A673 (cell line): Measurements from ENCODE around the gene DCAF17. TPM values are rescaled to one million over a fixed set of nuclear protein-coding genes. Genes with fewer than 3 reads are reported as not detected.

ENCODE experiments used
- Bru-seq: library from RNA; stranded (reverse); fragments of 400-500 nt; gene quantifications from one replicate; lab custom pipeline; 2021; lab: Mats Ljungman, UMichigan
- BruChase-seq, 2 experiments: library from RNA; stranded (reverse); fragments of 400-500 nt; gene quantifications; one replicate each; lab custom pipeline; 2021; lab: Mats Ljungman, UMichigan
- BruUV-seq: library from RNA; stranded (reverse); fragments of 400-500 nt; replicated peaks from 2 replicates; lab custom pipeline; 2021; lab: Mats Ljungman, UMichigan
- CTCF ChIA-PET: fragments of 300-600 bp; sonication (Branson Sonifier 250); formaldehyde crosslinking; loops from one replicate; lab custom pipeline; 2022; ENCODE audit warnings: antibody characterized with exemption; lab: Charles Lee
- POLR2A ChIA-PET: fragments of 300-600 bp; sonication (Branson Sonifier 250); formaldehyde crosslinking; loops from one replicate; lab custom pipeline; 2022; ENCODE audit warnings: antibody characterized with exemption; ENCODE audit not compliant: low non-redundant PET; lab: Charles Lee
- DNase-seq: peaks from one replicate; pipeline ENCODE4 v3.0.0-alpha.2; 2015; ENCODE audit warnings: low spot score
- H3K27ac ChIP-seq: fragments of 200-600 bp; sonication (generic); 2 replicates; pipeline ENCODE4 v1.5.1; 2016; ENCODE audit warnings: mixed run types, low read depth, mild to moderate bottlenecking, mixed read lengths, antibody characterized with exemption, low read length; ENCODE audit not compliant: poor library complexity, severe bottlenecking
- H3K27me3 ChIP-seq: fragments of 200-600 bp; sonication (generic); replicated peaks from 2 replicates; pipeline ENCODE4 v1.6.1; 2017; ENCODE audit warnings: mixed run types, low read depth, mild to moderate bottlenecking, mixed read lengths, antibody characterized with exemption, low read length; ENCODE audit not compliant: insufficient read depth, poor library complexity
- H3K36me3 ChIP-seq: fragments of 200-600 bp; sonication (generic); 2 replicates; pipeline ENCODE4 v1.6.1; 2016; ENCODE audit warnings: mixed run types, mild to moderate bottlenecking, mixed read lengths, antibody characterized with exemption, low read length; ENCODE audit not compliant: insufficient read depth, poor library complexity, severe bottlenecking
- H3K4me1 ChIP-seq: fragments of 200-600 bp; sonication (generic); 2 replicates; pipeline ENCODE4 v1.6.1; 2017; ENCODE audit warnings: mixed run types, mild to moderate bottlenecking, mixed read lengths, antibody characterized with exemption, low read length; ENCODE audit not compliant: insufficient read depth, poor library complexity, severe bottlenecking
- H3K4me3 ChIP-seq: fragments of 200-600 bp; sonication (generic); 2 replicates; pipeline ENCODE4 v1.5.1; 2016; ENCODE audit warnings: low read depth, mixed run types, mild to moderate bottlenecking, mixed read lengths, low read length; ENCODE audit not compliant: poor library complexity, severe bottlenecking
- H3K9me3 ChIP-seq: fragments of 200-600 bp; sonication (generic); 2 replicates; pipeline ENCODE4 v1.6.1; 2016; ENCODE audit warnings: mixed run types, low read depth, mild to moderate bottlenecking, mixed read lengths, antibody characterized with exemption, low read length; ENCODE audit not compliant: poor library complexity, severe bottlenecking
- EZH2 ChIP-seq: fragments of 200-600 bp; sonication (generic); IDR thresholded peaks from 2 replicates; pipeline ENCODE4 v1.6.1; 2017; ENCODE audit warnings: borderline replicate concordance, low read depth, mild to moderate bottlenecking, mixed read lengths, antibody characterized with exemption, low read length; ENCODE audit not compliant: poor library complexity, severe bottlenecking
- intact Hi-C: fragments of 100-400 bp; cut with micrococcal nuclease; formaldehyde crosslinking; loops from one replicate; pipeline ENCODE4 v1.10.0; 2022; ENCODE audit not compliant: unreplicated experiment
- long read RNA-seq: library from polyadenylated mRNA; stranded (forward); transcript quantifications from one replicate; pipeline ENCODE4 v2.0.0, GENCODE V29; 2022
- total RNA-seq: library from RNA; stranded (reverse); gene quantifications from 2 replicates; pipeline ENCODE4 v1.2.3, GENCODE V29; 2021
- TF ChIP-seq, protein P1 (sequence below): fragments of 300-800, 200-600 bp; sonication (generic); conservative IDR thresholded peaks from 2 replicates; pipeline ENCODE4 v1.5.1; 2017; ENCODE audit warnings: low read depth, mild to moderate bottlenecking, antibody characterized with exemption, low read length, moderate library complexity, mixed read lengths

Gene DCAF17, protein sequence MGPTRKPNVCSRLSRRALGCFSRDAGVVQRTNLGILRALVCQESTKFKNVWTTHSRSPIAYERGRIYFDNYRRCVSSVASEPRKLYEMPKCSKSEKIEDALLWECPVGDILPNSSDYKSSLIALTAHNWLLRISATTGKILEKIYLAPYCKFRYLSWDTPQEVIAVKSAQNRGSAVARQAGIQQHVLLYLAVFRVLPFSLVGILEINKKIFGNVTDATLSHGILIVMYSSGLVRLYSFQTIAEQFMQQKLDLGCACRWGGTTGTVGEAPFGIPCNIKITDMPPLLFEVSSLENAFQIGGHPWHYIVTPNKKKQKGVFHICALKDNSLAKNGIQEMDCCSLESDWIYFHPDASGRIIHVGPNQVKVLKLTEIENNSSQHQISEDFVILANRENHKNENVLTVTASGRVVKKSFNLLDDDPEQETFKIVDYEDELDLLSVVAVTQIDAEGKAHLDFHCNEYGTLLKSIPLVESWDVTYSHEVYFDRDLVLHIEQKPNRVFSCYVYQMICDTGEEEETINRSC
- 25.0 and 26.1 TPM in 2 replicates for total RNA-seq
- percentile 83 among the genes with signal in this experiment for Bru-seq, nascent RNA
- percentile 88 among the genes with signal in this experiment for BruChase-seq, experiment 1, labeled RNA remaining after a 2-hour chase
- BruChase-seq, experiment 2, labeled RNA remaining after a 6-hour chase: percentile 82 among the genes with signal in this experiment
- long read RNA-seq, full-length matches to known transcripts: 4 of 24 reads
- long read RNA-seq, partial matches to known transcripts: 0 of 24 reads
- long read RNA-seq, other reads (novel, unspliced or antisense): 20 of 24 reads

DNA sequence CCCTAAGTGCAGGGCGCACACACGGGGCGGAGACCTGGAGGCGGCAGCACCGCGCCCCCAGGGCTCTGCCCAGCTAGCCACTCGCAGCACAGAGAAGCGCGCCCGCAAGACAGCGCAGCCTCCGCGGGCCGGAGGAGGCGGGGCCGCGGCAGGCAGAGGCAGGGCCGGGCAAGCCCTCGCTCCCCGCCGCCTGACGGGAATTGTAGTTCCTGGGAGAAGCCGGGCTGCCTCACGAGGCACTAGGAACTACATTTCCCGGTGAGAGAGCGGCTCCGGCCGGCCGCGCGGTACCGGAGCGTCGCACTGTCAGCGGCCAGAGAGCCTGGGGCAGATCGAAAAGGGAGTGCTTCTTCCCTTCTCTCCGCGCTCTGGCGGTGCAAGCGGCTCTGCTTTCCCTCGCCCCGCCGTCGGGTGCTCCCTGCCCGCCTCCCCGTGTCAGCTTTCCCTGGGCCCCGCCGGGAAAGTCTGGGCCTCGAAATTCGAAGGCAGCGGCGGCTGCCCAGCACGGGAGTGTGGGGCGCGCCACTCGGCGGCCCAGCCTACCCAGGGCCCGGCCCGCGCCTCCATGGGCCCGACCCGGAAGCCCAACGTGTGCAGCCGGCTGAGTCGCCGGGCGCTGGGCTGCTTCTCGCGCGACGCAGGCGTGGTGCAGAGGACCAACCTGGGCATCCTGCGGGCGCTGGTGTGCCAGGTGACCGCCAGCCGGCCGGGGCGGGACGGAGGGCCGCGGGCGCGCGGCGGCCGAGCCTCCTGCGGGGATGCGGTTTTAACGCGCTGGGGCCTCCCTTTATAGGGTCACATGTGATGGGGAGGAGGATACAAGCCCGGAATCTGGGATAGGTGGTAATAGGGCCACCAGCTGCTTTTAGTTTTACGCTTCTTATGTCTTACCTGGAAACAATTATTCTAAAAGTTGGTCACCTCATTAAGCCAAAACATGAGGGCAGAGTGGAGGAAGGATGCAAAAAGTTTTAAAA is at the start of gene DCAF17:
DCAF17 (plus strand) TSS at position 214 of the 977 bp plus-strand sequence; CDS start at position 566, 352 bp downstream.
- intact Hi-C loops: loop anchor here (5.0 kb wide), 2 partner anchors 272 to 462 kb away; partner anchors contain the start of gene TLK1
- H3K27me3 ChIP-seq: no peaks in the 10 kb centered on the region
- H3K27ac ChIP-seq: peak within 1 kb of the TSS; percentile 94
- H3K9me3 ChIP-seq: no peaks in the 10 kb centered on the region
- peak; percentile 98 for DNase-seq
- peaks cover 29% of the 10 kb centered on the region for H3K36me3 ChIP-seq
- TF ChIP-seq EZH2: no peak
- TF ChIP-seq, protein P1, sequence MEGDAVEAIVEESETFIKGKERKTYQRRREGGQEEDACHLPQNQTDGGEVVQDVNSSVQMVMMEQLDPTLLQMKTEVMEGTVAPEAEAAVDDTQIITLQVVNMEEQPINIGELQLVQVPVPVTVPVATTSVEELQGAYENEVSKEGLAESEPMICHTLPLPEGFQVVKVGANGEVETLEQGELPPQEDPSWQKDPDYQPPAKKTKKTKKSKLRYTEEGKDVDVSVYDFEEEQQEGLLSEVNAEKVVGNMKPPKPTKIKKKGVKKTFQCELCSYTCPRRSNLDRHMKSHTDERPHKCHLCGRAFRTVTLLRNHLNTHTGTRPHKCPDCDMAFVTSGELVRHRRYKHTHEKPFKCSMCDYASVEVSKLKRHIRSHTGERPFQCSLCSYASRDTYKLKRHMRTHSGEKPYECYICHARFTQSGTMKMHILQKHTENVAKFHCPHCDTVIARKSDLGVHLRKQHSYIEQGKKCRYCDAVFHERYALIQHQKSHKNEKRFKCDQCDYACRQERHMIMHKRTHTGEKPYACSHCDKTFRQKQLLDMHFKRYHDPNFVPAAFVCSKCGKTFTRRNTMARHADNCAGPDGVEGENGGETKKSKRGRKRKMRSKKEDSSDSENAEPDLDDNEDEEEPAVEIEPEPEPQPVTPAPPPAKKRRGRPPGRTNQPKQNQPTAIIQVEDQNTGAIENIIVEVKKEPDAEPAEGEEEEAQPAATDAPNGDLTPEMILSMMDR: 0 out of 2 replicates have a peak, but pooled peaks have one; percentile 3
- H3K4me3 ChIP-seq: peak within 1 kb of the TSS; percentile 80
- ChIA-PET POLR2A (no interaction called here), CTCF (interaction anchor here (0.6 kb wide), 2 partner anchors 124 to 158 kb away, joined by 3 to 6 read pairs; no protein-coding TSS in a partner anchor)
- peaks cover 29% of the 10 kb centered on the region for H3K4me1 ChIP-seq
- BruUV-seq: no TSS peak

DNA sequence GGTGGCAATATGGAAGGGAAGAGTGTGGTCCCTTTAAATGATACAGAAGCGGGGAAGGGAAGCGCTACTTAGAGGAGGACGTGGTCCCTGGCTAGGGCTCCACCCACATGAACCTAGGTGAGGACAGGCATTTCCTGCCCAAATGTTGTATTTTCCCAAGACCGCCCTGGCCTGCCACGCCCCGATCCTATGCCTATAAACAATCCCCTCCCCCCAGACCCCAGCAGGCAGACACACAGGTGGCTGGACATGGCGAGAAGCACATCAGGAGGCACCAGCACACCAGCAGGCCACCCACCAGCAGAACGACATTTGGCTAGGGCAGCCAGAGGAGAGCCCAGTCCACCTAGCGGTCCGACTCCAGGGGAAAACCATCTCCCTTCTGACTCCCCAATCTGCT is 47.4 kb upstream of the DCAF17 start:
- ChIA-PET POLR2A (no interaction called here), CTCF (no interaction called here)
- Histone ChIP-seq H3K4me1 (no peaks in the 10 kb centered on the region), H3K27ac (no peak overlapping the region), H3K9me3 (no peaks in the 10 kb centered on the region), H3K4me3 (no peak overlapping the region), H3K36me3 (no peaks in the 10 kb centered on the region), H3K27me3 (no peaks in the 10 kb centered on the region)
- DNase-seq: no peak
- TF ChIP-seq EZH2: no peak
- TF ChIP-seq, protein P1: no peak
- BruUV-seq: no TSS peak
- intact Hi-C loops: no loop called here

DNA sequence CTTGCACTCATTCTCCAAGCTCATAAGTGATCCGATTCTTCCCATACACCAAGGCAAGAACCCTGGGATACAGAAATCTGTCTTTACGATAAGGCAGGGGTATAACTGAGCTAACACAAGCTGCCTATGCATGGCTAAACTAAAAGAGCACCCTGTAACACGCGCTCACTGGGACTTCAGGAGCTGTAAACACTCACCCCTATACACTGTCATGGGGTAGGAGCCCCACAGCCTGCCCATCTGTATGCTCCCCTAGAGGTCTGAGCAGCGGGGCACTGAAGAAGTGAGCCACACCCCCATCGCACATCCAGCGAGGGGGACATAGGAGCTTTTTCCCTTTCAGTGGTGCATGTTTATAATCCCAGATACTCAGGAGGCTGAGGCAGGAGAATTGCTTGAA is 47.0 kb upstream of the DCAF17 start:
- POLR2A ChIA-PET: no interaction called here
- no TSS peak for BruUV-seq
- Histone ChIP-seq H3K4me1 (no peaks in the 10 kb centered on the region), H3K36me3 (no peaks in the 10 kb centered on the region), H3K4me3 (no peak overlapping the region), H3K27me3 (no peaks in the 10 kb centered on the region), H3K27ac (no peak overlapping the region), H3K9me3 (no peaks in the 10 kb centered on the region)
- intact Hi-C loops: no loop called here
- TF ChIP-seq EZH2: no peak
- TF ChIP-seq, protein P1: no peak
- no peak for DNase-seq
- CTCF ChIA-PET: no interaction called here
